ACHN (cell line): ENCODE data around the gene DIS3.
"Not testable (repeated sequence)": the region's sequence is repeated elsewhere in the genome, so short reads cannot be mapped to it uniquely, and the experiment has no call there.

Experiments
- DNase-seq: peaks from one replicate; pipeline ENCODE4 v3.0.0-alpha.2; 2015
- in situ Hi-C: cut with HindIII; loops from 2 replicates; pipeline ENCODE4 v1.10.0; 2017; ENCODE audit warnings: low sequenced_read_pairs, low pct_ligation_motif_present, low pct_unique_long_range_greater_than_20kb

Gene DIS3, protein sequence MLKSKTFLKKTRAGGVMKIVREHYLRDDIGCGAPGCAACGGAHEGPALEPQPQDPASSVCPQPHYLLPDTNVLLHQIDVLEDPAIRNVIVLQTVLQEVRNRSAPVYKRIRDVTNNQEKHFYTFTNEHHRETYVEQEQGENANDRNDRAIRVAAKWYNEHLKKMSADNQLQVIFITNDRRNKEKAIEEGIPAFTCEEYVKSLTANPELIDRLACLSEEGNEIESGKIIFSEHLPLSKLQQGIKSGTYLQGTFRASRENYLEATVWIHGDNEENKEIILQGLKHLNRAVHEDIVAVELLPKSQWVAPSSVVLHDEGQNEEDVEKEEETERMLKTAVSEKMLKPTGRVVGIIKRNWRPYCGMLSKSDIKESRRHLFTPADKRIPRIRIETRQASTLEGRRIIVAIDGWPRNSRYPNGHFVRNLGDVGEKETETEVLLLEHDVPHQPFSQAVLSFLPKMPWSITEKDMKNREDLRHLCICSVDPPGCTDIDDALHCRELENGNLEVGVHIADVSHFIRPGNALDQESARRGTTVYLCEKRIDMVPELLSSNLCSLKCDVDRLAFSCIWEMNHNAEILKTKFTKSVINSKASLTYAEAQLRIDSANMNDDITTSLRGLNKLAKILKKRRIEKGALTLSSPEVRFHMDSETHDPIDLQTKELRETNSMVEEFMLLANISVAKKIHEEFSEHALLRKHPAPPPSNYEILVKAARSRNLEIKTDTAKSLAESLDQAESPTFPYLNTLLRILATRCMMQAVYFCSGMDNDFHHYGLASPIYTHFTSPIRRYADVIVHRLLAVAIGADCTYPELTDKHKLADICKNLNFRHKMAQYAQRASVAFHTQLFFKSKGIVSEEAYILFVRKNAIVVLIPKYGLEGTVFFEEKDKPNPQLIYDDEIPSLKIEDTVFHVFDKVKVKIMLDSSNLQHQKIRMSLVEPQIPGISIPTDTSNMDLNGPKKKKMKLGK

DNA sequence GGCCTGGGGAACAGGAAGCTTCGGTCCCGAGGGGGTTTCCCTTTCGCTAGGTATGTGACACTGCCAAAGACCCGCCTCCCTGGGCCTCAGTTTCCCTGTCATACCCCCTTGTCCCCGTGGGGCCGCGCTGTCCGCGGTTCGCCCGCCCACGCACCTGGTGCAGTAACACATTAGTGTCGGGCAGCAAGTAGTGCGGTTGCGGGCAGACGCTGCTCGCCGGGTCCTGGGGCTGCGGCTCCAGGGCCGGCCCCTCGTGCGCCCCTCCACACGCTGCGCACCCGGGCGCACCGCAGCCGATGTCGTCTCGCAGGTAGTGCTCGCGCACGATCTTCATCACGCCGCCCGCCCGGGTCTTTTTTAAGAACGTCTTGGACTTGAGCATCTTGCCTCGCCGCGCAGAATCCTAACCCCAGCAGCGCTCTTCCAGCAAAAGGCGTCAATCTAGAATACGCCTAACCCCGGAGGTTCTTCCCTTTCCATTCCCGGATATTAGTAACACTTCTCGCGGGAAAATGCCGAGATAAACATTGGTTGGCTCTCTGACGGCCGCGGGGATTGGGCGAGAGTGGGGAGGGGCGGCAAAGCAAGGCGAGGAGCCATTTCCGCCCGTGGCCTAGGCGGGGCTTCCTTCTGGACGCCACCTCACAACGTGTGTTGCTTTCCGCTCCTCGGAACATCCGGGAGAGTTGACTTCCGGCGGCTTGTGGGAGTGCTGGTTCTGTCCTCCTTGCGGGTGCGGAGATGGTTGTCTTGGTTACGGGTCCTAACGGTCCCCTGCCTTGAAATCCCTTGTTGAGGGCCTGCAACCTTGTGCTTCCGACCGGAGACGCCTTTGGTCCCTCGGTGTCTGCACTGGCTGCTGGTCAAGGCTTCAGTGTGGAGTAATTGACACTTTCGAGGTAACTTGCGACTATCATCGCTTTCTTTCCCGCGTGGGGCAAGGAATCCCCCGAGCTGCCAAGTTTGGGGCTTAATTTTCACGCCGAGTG is at the start of gene DIS3, which contains the start of gene PIBF1:
Gene DIS3, minus strand, starts transcription at position 450 of the 989 bp plus-strand sequence. Its CDS starts 68 bp downstream, at position 382.
Gene PIBF1, plus strand, starts transcription at position 683 of the 989 bp plus-strand sequence. CDS start 1,337 bp downstream, outside the sequence.
- in situ Hi-C loops, result no loop called here
- DNase-seq, result peak; percentile 98

DNA sequence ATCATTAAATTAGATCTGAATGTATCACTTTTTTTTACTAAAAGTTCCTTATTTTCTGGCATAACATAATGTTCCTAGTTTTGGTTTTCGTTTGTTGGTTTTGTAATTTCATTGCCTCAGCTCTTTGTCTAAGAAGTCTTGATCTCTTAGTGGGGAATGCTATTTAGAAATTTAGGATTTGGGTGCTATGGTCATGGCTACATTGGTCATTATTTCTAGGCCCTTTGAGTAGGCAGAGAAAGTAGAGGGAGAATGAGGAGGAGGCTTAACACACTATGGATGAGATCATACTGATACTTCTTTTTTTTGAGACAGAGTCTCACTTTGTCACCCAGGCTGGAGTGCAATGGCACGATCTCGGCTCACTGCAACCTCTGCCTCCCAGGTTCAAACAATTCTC is 42.0 kb upstream of the DIS3 start:
- no peak for DNase-seq
- in situ Hi-C loops, result no loop called here

DNA sequence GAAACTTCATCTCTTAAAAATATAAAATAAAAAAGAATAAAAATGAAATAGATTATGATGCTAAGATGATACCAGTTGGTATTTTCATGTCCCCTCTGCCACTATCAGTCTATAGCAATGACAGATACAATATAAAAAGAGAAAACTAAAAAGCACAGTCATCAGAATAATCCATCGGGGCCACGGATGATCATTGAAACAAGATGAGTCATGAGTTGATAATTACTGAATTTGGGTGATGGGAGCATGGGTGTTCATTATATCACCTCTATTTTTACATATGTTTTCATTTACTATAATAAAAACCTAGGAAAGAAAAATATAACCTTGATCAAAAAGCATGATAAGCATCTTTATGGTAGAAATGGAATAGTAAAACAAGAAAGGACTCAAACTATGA is 41.4 kb upstream of the DIS3 start:
- DNase-seq, result no peak
- in situ Hi-C loops, result no loop called here

DNA sequence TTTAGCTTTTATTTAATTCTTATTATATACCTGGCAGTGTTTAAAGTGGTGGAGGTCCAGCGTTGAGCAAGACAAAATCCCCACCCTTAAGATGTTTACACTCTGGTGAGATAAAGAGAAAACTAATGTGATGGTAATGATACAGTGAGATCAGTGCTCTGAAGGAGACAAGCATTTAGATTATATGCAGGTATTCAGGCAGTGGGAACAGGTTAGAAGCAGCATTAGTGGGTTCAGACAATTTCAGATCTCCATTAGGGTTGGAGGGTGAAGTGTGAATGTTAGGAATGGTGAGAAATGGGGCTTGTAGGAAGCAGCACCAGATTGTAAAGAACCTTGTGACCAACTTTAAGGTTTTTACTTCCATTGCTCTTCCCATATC is 39.2 kb upstream of the DIS3 start:
- in situ Hi-C loops, result no loop called here
- no peak for DNase-seq

DNA sequence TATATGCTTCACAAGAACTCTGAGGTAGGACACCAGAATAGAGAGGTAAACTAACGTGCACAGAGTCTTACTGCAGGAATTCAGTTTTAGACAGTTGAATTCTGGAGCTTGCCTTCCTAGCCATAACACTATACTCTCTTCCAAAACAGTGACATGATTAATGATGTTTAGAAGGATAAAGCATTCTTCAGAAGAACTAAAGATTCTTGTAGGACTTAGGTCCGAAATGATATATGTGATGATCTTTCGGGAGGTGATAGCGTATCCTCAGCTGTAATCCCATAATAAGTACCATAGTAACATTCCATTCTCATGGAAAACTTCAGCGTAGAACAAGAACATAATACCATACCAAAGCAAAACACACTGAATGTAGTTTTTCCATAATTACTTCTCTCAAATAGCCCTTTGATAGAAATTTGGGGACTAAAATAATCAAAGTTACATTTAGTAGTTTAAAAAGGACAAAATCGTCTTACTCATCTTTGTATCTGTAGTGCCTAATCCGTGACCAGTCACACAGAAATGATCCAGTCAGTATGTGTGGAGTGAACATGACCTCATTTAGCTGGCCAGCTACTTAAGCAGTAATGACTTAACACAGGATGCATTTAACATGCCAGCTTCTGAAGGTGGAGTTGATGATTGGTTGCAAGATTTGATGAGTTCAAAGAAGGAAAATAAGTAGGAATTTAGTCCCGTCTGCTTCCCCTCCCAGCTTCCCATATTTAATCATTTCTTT is 38.6 kb upstream of the DIS3 start:
- no peak for DNase-seq
- in situ Hi-C loops, result no loop called here

DNA sequence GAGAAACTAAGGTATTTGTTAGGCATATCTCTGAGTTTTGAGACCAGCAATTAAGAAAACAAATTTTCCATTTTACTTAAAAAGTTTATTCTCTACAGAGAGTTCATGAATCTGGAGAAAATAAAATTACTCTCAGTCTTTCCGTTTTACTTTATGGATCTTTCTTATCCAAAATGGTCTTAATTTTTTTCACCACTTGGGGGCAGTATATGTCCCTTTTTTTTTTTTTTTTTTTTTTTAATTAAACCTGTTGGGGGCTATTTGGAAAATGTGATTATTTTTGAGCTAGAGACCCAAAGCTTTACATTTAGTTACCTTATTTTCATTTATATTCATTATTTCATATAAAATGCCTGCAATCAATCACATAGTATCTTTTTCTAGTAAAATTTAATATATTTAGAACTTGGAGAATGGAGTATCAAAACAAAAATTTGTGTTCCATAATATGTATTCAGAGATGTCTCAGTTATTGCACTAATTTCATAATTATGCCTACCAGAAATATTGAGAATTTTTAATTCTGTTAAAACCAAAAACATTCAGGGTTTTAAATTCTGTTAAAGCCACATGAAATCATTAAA is 27.3 kb upstream of the DIS3 start:
- DNase-seq, result peak; percentile 22
- in situ Hi-C loops, result no loop called here

DNA sequence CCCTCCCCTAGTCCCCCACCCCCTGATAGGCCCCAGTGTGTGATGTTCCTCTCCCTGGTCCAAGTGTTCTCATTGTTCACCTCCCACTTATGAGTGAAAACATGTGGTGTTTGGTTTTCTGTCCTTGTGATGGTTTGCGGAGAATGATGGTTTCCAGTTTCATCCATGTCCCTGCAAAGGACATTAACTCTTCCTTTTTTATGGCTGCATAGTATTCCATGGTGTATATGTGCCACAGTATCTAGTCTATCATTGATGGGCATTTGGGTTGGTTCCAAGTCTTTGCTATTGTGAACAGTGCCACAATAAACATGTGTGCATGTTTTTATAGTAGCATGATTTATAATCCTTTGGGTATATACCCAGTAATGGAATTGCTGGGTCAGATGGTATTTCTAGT is 24.8 kb upstream of the DIS3 start:
- DNase-seq, in situ Hi-C loops: not testable (repeated sequence)

DNA sequence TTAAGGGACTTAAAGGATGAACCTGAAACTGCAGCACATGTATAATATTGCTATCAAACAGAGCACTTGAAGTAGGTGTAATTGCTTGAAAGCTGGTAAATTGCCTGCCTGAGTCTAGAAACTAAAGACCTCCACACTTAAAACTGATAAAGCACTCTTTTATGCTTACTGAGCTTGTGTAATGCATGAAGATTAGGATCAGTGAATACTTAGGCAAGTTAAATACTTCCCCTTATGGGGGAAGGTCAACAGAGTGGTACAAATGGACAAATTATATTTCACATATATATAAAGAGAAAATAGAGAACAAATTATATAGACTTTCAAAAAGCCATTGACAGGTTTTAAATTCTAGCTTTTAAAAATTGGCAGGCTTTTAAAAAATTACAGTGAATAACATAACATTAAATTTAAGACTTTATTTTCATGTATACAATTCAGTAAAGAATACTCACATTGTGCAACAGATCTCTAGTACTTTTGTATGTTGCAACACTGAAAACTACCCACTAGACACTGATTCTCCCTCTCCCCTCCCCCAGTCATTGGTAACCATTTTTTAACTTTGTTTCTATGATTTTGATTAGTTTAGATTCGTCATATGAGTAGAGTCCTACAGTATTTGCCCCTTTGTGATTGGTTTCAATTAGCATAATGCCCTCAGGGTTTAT is 24.1 kb upstream of the DIS3 start:
- DNase-seq, result no peak
- in situ Hi-C loops, result no loop called here

DNA sequence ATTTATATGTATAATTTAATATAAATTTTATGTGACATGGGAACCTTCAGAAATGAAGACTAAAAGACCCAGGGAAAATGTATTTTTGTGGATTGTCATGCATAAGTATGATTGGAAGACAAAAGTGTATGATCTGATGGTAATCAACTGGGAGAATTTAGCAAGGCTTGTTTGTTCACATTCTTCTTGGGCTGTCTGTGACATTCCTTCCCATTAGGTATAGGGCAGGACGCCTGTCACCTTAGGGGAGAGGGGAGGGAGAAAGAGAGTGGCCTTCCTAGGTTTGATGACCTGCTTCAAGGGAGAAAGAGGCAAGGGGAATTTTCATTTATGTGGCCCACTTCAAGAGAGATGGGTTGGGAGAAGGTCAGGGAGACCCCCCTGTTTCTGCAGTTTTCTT is 22.6 kb upstream of the DIS3 start:
- in situ Hi-C loops, result no loop called here
- no peak for DNase-seq

DNA sequence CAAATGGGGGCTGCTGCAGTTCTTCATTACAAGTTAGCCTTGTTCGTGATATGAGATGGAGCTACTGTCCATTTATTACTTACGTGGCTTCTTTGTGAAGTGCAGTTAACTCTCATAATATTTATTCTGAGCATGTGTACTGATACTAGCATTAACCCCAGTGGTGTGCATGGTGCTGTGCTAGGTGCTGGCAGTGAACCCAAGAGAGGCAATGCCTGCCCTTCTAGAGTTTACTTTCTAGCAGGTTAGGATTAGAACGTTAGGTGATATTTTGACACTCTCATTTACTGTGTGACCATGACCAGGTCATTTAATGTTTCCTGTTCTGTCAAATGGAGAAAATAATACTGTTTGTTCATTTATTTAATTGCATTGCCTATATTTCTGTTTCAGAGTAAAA is 17.1 kb upstream of the DIS3 start:
- in situ Hi-C loops, result no loop called here
- no peak for DNase-seq

DNA sequence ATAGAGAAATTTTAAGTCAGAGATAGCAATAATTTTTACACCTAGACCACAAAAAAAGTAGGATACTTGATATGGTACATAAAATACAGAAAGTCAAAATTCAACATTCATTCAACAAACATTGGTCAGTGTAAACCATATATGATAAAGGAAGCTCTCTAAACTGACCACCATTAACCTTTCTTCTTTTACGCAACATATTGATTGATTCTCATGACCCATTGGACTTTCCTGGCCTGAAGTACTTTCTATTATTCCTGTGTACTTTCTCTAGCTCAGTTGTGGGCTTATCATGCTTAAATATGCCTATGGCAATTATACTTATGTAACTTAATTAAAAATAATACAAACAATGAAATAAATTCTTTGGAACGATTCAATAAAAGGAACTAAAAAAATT is 10.9 kb upstream of the DIS3 start:
- in situ Hi-C loops, result no loop called here
- DNase-seq, result no peak

DNA sequence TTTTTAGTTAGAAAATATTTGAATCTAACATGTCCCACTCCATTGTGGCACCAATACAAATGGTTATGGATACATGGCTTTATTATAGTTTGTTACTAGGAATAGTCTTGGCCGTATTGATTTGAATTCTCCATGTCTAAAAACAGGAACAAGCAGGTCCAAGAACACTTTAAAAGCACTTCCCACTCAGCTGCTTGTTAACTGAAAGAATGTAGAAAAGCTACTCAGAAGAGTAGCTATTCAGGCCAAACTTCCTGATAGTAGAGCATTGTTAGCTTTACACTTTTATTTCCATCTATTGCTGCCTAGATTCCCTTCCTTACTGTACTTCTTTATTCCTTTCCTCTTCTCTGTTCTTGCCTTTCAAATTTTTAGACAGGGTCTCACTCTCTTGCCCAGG is 7.1 kb upstream of the DIS3 start:
- in situ Hi-C loops, result no loop called here
- no peak for DNase-seq

DNA sequence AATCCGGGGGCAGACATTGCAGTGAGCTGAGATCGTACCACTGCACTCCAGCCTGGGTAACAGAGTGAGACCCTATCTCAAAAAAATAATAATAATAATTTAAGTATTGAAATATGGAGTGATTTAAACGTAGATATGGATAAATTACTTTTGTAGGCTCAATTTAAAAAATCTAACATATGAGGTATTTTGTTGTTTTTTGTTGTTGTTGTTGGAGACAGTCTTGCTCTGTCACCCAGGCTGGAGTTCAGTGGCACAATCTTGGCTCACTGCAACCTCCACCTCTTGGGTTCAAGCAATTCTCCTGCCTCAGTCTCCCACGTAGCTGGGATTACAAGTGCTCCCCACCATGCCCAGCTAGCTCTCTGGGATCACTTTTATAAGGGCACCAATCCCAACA is 3.0 kb upstream of the DIS3 start:
- DNase-seq, in situ Hi-C loops: not testable (repeated sequence)

DNA sequence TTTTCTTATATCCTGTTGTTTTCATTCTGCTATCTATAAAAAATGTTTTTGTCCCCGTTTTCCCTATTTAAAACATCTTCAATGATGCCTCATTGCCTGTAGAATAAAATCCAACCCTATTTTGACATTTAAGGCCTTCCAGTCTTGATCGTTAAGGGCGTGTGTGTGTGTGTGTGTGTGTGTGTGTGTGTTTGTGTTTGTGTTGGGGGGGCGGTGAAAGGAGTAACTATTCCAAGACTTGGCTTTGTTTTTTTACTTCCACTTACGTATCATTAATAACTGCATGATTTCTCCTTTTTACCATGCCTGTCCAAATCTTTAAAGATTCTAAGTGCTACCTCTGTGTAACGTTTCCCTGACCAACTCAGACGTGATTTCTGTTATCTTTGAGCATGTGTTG is 1.0 kb upstream of the DIS3 start:
- DNase-seq, result no peak
- in situ Hi-C loops, result no loop called here

DNA sequence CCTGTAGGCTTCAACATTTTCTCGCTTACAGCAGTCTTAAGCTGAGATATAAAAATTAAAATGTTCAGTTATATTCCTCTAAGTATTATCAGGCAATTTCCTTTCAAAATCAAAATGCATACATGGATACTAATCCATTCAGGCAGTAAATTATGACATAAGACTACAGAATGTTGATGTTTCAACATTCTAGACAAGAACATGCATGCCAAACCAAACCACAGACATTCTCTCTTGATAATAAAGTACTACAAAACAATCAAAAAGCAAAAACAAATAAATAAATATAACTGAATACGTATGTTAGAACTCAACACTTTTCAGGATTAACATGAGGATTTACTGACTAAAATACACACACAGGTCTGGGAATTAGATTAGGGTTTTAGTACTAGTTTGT is 7.7 kb downstream of the DIS3 start:
- DNase-seq, result no peak
- in situ Hi-C loops, result no loop called here

DNA sequence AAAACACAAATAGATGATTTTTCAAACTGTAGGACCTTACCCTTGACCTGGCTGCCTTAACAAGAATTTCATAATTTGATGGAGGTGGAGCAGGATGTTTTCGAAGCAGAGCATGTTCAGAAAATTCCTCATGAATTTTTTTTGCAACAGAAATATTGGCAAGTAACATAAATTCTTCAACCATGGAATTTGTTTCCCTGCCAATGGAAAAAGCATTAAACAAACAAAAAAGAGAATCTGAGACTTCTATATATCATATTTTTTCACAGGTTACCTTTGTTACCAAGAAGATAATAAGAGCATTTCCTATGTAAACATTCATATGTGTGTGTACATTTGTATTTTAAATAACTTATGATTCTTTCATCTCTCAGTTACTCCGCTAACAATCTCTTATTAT is 18.3 kb downstream of the DIS3 start:
- DNase-seq, result no peak

DNA sequence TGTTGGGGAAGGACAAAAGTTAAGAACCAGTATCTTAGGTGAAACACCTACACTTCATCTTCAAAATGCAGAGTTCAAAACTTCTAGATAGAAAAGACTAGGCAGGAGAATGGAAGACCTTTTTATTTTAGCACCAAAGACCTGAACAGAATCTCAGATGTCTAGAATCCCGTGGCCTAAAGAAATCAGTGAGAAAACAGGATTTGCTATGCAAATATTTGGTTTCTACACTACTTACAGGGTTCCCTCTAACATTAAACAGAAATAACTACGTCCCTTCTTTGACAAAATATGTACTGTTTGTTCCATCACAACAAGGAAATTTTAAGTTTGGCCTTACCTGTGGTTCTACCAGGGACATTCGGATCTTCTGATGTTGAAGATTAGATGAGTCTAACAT is 21.5 kb downstream of the DIS3 start:
- in situ Hi-C loops, result no loop called here

More for the DNA sequence above, 18.3 kb downstream of the DIS3 start:
- in situ Hi-C loops, result no loop called here

More for the DNA sequence above, 21.5 kb downstream of the DIS3 start:
- DNase-seq, result no peak
